Measurements from ENCODE around the gene NIPA2.

Gene NIPA2

GRCh38 chr15:22902981-22903380, 64.5 kb downstream of the NIPA2 start:
- DNase-seq (ENCODE audit: low read depth in 2 of 2), result no peak

- no peak for DNase-seq (ENCODE audit: low read depth in 2 of 2)
Measured at GRCh38 chr15:22903427-22903826, 65.0 kb downstream of the NIPA2 start.

- DNase-seq (ENCODE audit: low read depth in 2 of 2), result no peak
Measured at GRCh38 chr15:22903961-22904534, 65.6 kb downstream of the NIPA2 start.

GRCh38 chr15:22904736-22905135, 66.3 kb downstream of the NIPA2 start:
- DNase-seq (ENCODE audit: low read depth in 2 of 2), result no peak

GRCh38 chr15:22907161-22907950, 68.9 kb downstream of the NIPA2 start:
- no peak for DNase-seq (ENCODE audit: low read depth in 2 of 2)

GRCh38 chr15:22908830-22909229, 70.4 kb downstream of the NIPA2 start:
- no peak for DNase-seq (ENCODE audit: low read depth in 2 of 2)

- DNase-seq (ENCODE audit: low read depth in 2 of 2), result no peak
Measured at GRCh38 chr15:22911306-22911705, 72.8 kb downstream of the NIPA2 start.

GRCh38 chr15:22912256-22912655, 73.8 kb downstream of the NIPA2 start:
- DNase-seq (ENCODE audit: low read depth in 2 of 2), result no peak

GRCh38 chr15:22913646-22914380, 75.3 kb downstream of the NIPA2 start:
- no peak for DNase-seq (ENCODE audit: low read depth in 2 of 2)

GRCh38 chr15:22915866-22916515, 77.5 kb downstream of the NIPA2 start:
- DNase-seq (ENCODE audit: low read depth in 2 of 2), result no peak

- no peak for DNase-seq (ENCODE audit: low read depth in 2 of 2)
Measured at GRCh38 chr15:22916606-22917350, 78.3 kb downstream of the NIPA2 start.

- DNase-seq (ENCODE audit: low read depth in 2 of 2), result no peak
Measured at GRCh38 chr15:22917556-22917955, 79.1 kb downstream of the NIPA2 start.
